ENCODE measurements around the gene PCYT1B. TPM values are rescaled to one million over a fixed set of nuclear protein-coding genes. Genes with fewer than 3 reads are reported as not detected.

PCYT1B gene
- total and polyA plus RNA-seq, 8 donors, result 0.85 to 8.6 (median 6.5) TPM

GRCh38 chrX:24646745-24647182, 383 bp downstream of the PCYT1B start:
- peak in 1 of 4 donors; percentile 21 for DNase-seq
- Histone ChIP-seq H3K27me3 (peaks cover 0 to 13% of the 10 kb centered on the region in 2 donors), H3K36me3 (no peaks in the 10 kb centered on the region), H3K9me3 (no peaks in the 10 kb centered on the region), H3K4me1 (no peaks in the 10 kb centered on the region), H3K4me3 (peak overlapping the region; percentile 5 to 18), H3K27ac (no peak overlapping the region)
- ATAC-seq, result peak; percentile 32
- intact Hi-C loops (cut with DNase I), result no loop called here
- no peak for TF ChIP-seq CTCF (IDR thresholded peaks at IDR 0.05)

- H3K4me3 ChIP-seq, result peak overlapping the region in 1 of 2 donors; percentile 18
- ATAC-seq, result no peak
- peak in 1 of 4 donors; percentile 8 for DNase-seq
- H3K4me1 ChIP-seq, result no peaks in the 10 kb centered on the region
- intact Hi-C loops (cut with DNase I), result no loop called here
- H3K36me3 ChIP-seq, result no peaks in the 10 kb centered on the region
- no peak overlapping the region for H3K27ac ChIP-seq
- H3K27me3 ChIP-seq, result peaks cover 0 to 14% of the 10 kb centered on the region in 2 donors
- TF ChIP-seq CTCF (IDR thresholded peaks at IDR 0.05), result no peak
- H3K9me3 ChIP-seq, result no peaks in the 10 kb centered on the region
These were observed 1.1 kb downstream of the PCYT1B start for GRCh38 chrX:24646006-24646405.

GRCh38 chrX:24643116-24643515, 4.0 kb downstream of the PCYT1B start:
- ATAC-seq (no peak), DNase-seq (no peak)
- no peak overlapping the region for H3K4me3 ChIP-seq
- no peak overlapping the region for H3K27ac ChIP-seq
- no peaks in the 10 kb centered on the region for H3K36me3 ChIP-seq
- TF ChIP-seq CTCF (IDR thresholded peaks at IDR 0.05), result no peak
- no peaks in the 10 kb centered on the region for H3K4me1 ChIP-seq
- intact Hi-C loops (cut with DNase I), result no loop called here
- peaks cover 0 to 14% of the 10 kb centered on the region in 2 donors for H3K27me3 ChIP-seq
- H3K9me3 ChIP-seq, result no peaks in the 10 kb centered on the region

GRCh38 chrX:24629701-24630100, 17.4 kb downstream of the PCYT1B start:
- ATAC-seq (no peak), DNase-seq (no peak)
- no peaks in the 10 kb centered on the region for H3K9me3 ChIP-seq
- H3K36me3 ChIP-seq, result no peaks in the 10 kb centered on the region
- intact Hi-C loops (cut with DNase I), result no loop called here
- no peaks in the 10 kb centered on the region for H3K27me3 ChIP-seq
- no peak overlapping the region for H3K4me3 ChIP-seq
- no peak for TF ChIP-seq CTCF (IDR thresholded peaks at IDR 0.05)
- H3K4me1 ChIP-seq, result no peaks in the 10 kb centered on the region
- no peak overlapping the region for H3K27ac ChIP-seq

- peak in 2 of 4 donors; percentile 10 to 49 for DNase-seq
These were observed 27.5 kb downstream of the PCYT1B start for GRCh38 chrX:24619647-24620046.

More at GRCh38 chrX:24619647-24620046, 27.5 kb downstream of the PCYT1B start:
- no peaks in the 10 kb centered on the region for H3K9me3 ChIP-seq
- H3K27ac ChIP-seq, result no peak overlapping the region
- intact Hi-C loops (cut with DNase I), result no loop called here
- H3K36me3 ChIP-seq, result no peaks in the 10 kb centered on the region
- H3K4me3 ChIP-seq, result no peak overlapping the region
- TF ChIP-seq CTCF (IDR thresholded peaks at IDR 0.05), result no peak
- no peaks in the 10 kb centered on the region for H3K4me1 ChIP-seq
- ATAC-seq, result no peak
- no peaks in the 10 kb centered on the region for H3K27me3 ChIP-seq

Data from left lung (tissue), 10 donors.